Spleen (tissue), 7 donors: ENCODE data around the gene GLG1.
"Not testable (repeated sequence)": the region's sequence is repeated elsewhere in the genome, so short reads cannot be mapped to it uniquely, and the experiment has no call there.

Experiments
- CTCF ChIP-seq, 11 experiments: fragments of 200-600 bp in 7 of 11; fragments of 450-650 bp in 4 of 11; sonication (generic) in 4 of 11; IDR thresholded peaks in 8 of 11; conservative IDR thresholded peaks in 3 of 11; 1 replicate in 7 of 11; 2 replicates in 4 of 11; pipeline versions ENCODE4 v1.4.0 to v1.8.0; 2016 to 2021; ENCODE audit warnings: antibody characterized with exemption in 11 of 11, inconsistent platforms in 4 of 11, mild to moderate bottlenecking in 1 of 11
- POLR2A ChIP-seq, 3 donors: fragments of 450-650 bp; IDR thresholded peaks; one replicate each; pipeline ENCODE4 v1.5.1; 2017; ENCODE audit warnings: antibody characterized with exemption in 3 of 3, mild to moderate bottlenecking in 1 of 3
- POLR2AphosphoS5 ChIP-seq, 3 donors: sonication (generic); formaldehyde crosslinking; IDR thresholded peaks; one replicate each; pipeline ENCODE4 v1.5.1; 2017; ENCODE audit warnings: antibody characterized with exemption in 3 of 3
- donor health status: DM: no; HTN: no; CAD: no; lungs with moderate emphysema.
- donor health status: DM: no; HTN: no; CAD: no.
- donor health status: DM: no; HTN: no; CAD: no.

DNA sequence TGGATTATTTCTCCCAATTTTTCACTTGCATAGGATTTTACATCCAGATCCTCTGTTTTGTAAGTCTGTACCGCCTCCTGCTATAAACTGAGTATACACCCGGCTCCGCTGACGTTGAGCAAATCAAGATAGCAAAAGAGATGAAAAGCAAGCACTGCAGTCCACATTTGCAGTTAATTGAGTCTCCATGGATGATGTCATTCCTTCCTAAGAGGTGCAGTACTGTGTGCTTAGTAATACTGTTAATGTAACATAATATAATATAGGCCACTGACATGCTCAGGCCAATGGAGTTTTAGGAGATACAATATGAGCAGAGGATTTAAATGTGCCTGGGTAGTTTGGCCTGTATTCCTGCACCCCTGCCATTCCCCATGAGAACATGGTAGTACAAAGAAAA, 72.3 kb downstream of the GLG1 start:
- not testable (repeated sequence) for TF ChIP-seq POLR2AphosphoS5 (IDR thresholded peaks at IDR 0.05); CTCF (IDR thresholded peaks at IDR 0.05 in 8 of 11, conservative IDR thresholded peaks at IDR 0.05 in 3 of 11); POLR2A (IDR thresholded peaks at IDR 0.05)
